GM12878 (cell line): Measurements from ENCODE around the gene TCF7L2.

ENCODE experiments used
- CBX3 ChIP-seq: fragments of 200-600 bp; sonication (generic); IDR thresholded peaks from 2 replicates; pipeline ENCODE4 v1.6.1; 2016; ENCODE audit warnings: low read depth, borderline replicate concordance
- CTCF ChIP-seq, 3 experiments: IDR thresholded peaks in 2 of 3; conservative IDR thresholded peaks in 1 of 3; 2 replicates each; pipeline ENCODE4 v1.5.1; 2011; ENCODE audit warnings: low read depth in 3 of 3, low read length in 3 of 3, mild to moderate bottlenecking in 3 of 3, control low read depth in 2 of 3, moderate library complexity in 2 of 3, inconsistent platforms in 1 of 3, mixed read lengths in 1 of 3; ENCODE audit not compliant: control insufficient read depth in 2 of 3, insufficient read depth in 1 of 3; ENCODE audit errors: extremely low read depth in 1 of 3
- NR2C2 ChIP-seq: IDR thresholded peaks from 2 replicates; pipeline ENCODE4 v1.6.1; 2011; ENCODE audit warnings: borderline replicate concordance, low read depth; ENCODE audit not compliant: control insufficient read depth, insufficient read length
- POLR2A ChIP-seq: IDR thresholded peaks from 2 replicates; pipeline ENCODE4 v1.6.1; 2011; ENCODE audit warnings: low read depth, mild to moderate bottlenecking, low read length
- ZNF217 ChIP-seq: fragments of 450-650 bp; IDR thresholded peaks from 2 replicates; pipeline ENCODE4 v1.6.1; 2017; ENCODE audit warnings: antibody characterized with exemption, mild to moderate bottlenecking

- TF ChIP-seq CTCF (IDR thresholded peaks at IDR 0.05 in 2 of 3, conservative IDR thresholded peaks at IDR 0.05 in 1 of 3; ENCODE audit: control insufficient read depth in 2 of 3, extremely low read depth in 1 of 3, insufficient read depth in 1 of 3, low read depth in 3 of 3, low read length in 3 of 3): no peak
- TF ChIP-seq CBX3: no peak
- no peak for TF ChIP-seq ZNF217
- TF ChIP-seq NR2C2: no peak
- no peak for TF ChIP-seq POLR2A
Measured at GRCh38 chr10:112985690-112986543, 35.9 kb downstream of the TCF7L2 start.
